HG02610 (cell line): ENCODE results near the gene PCNX3.
A peak's percentile ranks its signal among the peaks of the same experiment; 100 is the strongest.

ENCODE experiments used
- ATAC-seq: cut with Tn5 transposase; IDR thresholded peaks from one replicate; pipeline ENCODE4 v1.9.1; 2021; ENCODE audit warnings: mild to moderate bottlenecking, moderate library complexity; ENCODE audit not compliant: unreplicated experiment

Gene PCNX3

GRCh38 chr11:65580031-65580692 lies 35.4 kb upstream of the PCNX3 start:
- no peak for ATAC-seq

- ATAC-seq = no peak
Measured at GRCh38 chr11:65580756-65581155, 34.8 kb upstream of the PCNX3 start.

GRCh38 chr11:65581928-65582327 lies 33.6 kb upstream of the PCNX3 start:
- ATAC-seq = no peak

- no peak for ATAC-seq
Measured at GRCh38 chr11:65583589-65583988, 32.0 kb upstream of the PCNX3 start.

- no peak for ATAC-seq
Measured at GRCh38 chr11:65584106-65584505, 31.5 kb upstream of the PCNX3 start.

- no peak for ATAC-seq
Measured at GRCh38 chr11:65584723-65585171, 30.8 kb upstream of the PCNX3 start.

GRCh38 chr11:65585396-65586246 lies 30.0 kb upstream of the PCNX3 start:
- ATAC-seq = no peak

- ATAC-seq = no peak
Measured at GRCh38 chr11:65586247-65586630, 29.3 kb upstream of the PCNX3 start.

- no peak for ATAC-seq
Measured at GRCh38 chr11:65586676-65587075, 28.9 kb upstream of the PCNX3 start.

- peak; percentile 71 for ATAC-seq
Measured at GRCh38 chr11:65588199-65589054, 27.1 kb upstream of the PCNX3 start.

GRCh38 chr11:65589444-65590239 lies 25.9 kb upstream of the PCNX3 start:
- no peak for ATAC-seq

GRCh38 chr11:65590240-65590738 lies 25.3 kb upstream of the PCNX3 start:
- ATAC-seq = no peak

- no peak for ATAC-seq
Measured at GRCh38 chr11:65591939-65592857, 23.4 kb upstream of the PCNX3 start.

GRCh38 chr11:65592858-65593517 lies 22.6 kb upstream of the PCNX3 start:
- no peak for ATAC-seq

- no peak for ATAC-seq
Measured at GRCh38 chr11:65593518-65594414, 21.8 kb upstream of the PCNX3 start.

GRCh38 chr11:65595131-65595530 lies 20.4 kb upstream of the PCNX3 start:
- no peak for ATAC-seq

GRCh38 chr11:65595543-65596281 lies 19.9 kb upstream of the PCNX3 start, which contains the start of gene KCNK7:
Gene KCNK7, minus strand, starts transcription at chr11:65595800. Its CDS starts 28 bp downstream, at chr11:65595772.
- no peak for ATAC-seq
